ENCODE measurements around the gene LENG8.
"Not testable (repeated sequence)": the region's sequence is repeated elsewhere in the genome, so short reads cannot be mapped to it uniquely, and the experiment has no call there.

The LENG8 gene

DNA sequence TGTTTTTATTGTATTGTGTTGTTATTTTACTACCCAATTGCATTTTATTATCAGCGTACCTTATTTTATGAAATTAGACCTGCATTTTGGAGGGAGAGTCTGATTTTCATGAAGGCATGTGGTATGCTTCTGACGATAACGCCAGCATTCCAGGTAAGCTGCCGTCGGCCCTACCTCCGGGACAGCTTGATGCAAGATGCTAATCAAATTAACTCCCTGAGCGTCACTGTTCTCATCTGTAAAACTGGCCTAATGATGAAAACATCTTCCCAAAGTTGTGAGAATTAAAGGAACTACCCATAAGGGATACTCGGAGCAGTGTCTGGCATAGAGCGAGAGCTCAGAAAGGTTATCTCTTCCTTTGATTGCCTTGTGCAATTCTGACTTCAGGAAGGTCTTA lies 40.8 kb downstream of the LENG8 start:
- Histone ChIP-seq H3K4me1 (ENCODE audit: control insufficient read depth, insufficient read depth, low read length) (no peaks in the 10 kb centered on the region), H3K4me3 (ENCODE audit: low read depth, low read length) (no peak overlapping the region), H3K9me3 (ENCODE audit: control insufficient read depth, insufficient read depth, low read length) (peaks cover 44% of the 10 kb centered on the region), H3K27ac (ENCODE audit: low read depth, low read length) (no peak overlapping the region), H3K27me3 (ENCODE audit: control insufficient read depth, insufficient read depth, low read length) (no peaks in the 10 kb centered on the region), H3K36me3 (ENCODE audit: control insufficient read depth, insufficient read depth, low read length) (no peaks in the 10 kb centered on the region), H3K9ac (ENCODE audit: low read depth, low read length) (no peak overlapping the region)

- Histone ChIP-seq H3K27me3 (ENCODE audit: control insufficient read depth, insufficient read depth, low read length) (no peaks in the 10 kb centered on the region), H3K36me3 (ENCODE audit: control insufficient read depth, insufficient read depth, low read length) (no peaks in the 10 kb centered on the region), H3K4me3 (ENCODE audit: low read depth, low read length) (no peak overlapping the region), H3K9ac (ENCODE audit: low read depth, low read length) (no peak overlapping the region), H3K27ac (ENCODE audit: low read depth, low read length) (no peak overlapping the region), H3K9me3 (ENCODE audit: control insufficient read depth, insufficient read depth, low read length) (peaks cover 49% of the 10 kb centered on the region), H3K4me1 (ENCODE audit: control insufficient read depth, insufficient read depth, low read length) (no peaks in the 10 kb centered on the region)
These were observed 43.6 kb downstream of the LENG8 start for GRCh38 chr19:54492568-54492967.

DNA sequence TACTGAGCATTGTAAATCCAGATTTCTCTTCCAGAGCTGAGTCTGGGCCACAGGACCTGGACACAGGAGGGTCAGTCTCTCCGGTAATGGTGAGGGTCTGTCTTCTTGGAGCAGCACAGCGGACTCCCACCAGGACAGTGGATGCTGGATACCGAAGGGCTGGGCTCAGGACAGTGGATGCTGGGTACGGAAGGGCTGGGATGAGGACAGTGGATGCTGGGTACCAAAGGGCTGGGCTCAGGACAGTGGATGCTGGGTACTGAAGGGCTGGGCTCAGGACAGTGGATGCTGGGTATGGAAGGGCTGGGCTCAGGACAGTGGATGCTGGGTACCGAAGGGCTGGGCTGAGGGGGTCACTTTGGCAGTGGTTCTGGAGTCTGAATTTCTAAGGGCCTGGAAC lies 44.1 kb downstream of the LENG8 start:
- H3K27ac ChIP-seq (ENCODE audit: low read depth, low read length); H3K9ac ChIP-seq (ENCODE audit: low read depth, low read length); H3K27me3 ChIP-seq (ENCODE audit: control insufficient read depth, insufficient read depth, low read length); H3K36me3 ChIP-seq (ENCODE audit: control insufficient read depth, insufficient read depth, low read length); H3K4me1 ChIP-seq (ENCODE audit: control insufficient read depth, insufficient read depth, low read length); H3K4me3 ChIP-seq (ENCODE audit: low read depth, low read length): not testable (repeated sequence)
- peaks cover 49% of the 10 kb centered on the region for H3K9me3 ChIP-seq (ENCODE audit: control insufficient read depth, insufficient read depth, low read length)

DNA sequence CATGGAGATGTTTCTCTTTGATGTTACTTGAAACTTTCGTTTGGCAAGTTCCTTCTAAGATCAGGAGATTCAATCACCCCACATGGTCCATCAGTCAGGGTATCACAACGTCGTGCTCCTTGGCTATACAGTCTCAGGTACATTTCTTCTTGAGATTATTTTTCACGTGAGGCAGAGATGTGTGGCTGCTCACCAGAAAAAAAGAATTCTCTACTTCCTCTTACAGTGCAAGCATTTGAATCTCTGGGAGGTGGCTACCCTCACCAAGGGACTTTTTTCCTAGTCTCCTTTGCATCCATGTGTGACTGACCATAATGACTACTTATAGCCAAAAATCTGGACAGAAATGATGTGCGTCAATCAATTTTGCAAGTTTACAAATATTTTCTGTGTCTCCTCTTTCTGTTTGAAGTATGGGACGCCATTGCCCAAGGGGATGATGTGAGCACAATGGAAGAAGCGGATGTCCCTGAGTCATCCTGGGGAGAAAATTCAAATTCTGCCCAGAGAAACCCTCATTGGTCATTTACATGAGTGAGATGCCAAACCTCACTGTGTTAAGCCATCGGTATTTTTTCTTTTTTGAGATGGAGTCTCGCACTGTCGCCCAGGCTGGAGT lies 45.1 kb downstream of the LENG8 start:
- no peak overlapping the region; the same call in 1 of the 2 replicates for H3K4me3 ChIP-seq (ENCODE audit: low read depth, low read length)
- H3K9me3 ChIP-seq (ENCODE audit: control insufficient read depth, insufficient read depth, low read length): peaks cover 51% of the 10 kb centered on the region
- no peak overlapping the region for H3K27ac ChIP-seq (ENCODE audit: low read depth, low read length)
- no peaks in the 10 kb centered on the region for H3K36me3 ChIP-seq (ENCODE audit: control insufficient read depth, insufficient read depth, low read length)
- no peaks in the 10 kb centered on the region for H3K27me3 ChIP-seq (ENCODE audit: control insufficient read depth, insufficient read depth, low read length)
- H3K4me1 ChIP-seq (ENCODE audit: control insufficient read depth, insufficient read depth, low read length): no peaks in the 10 kb centered on the region
- H3K9ac ChIP-seq (ENCODE audit: low read depth, low read length): no peak overlapping the region

- not testable (repeated sequence) for H3K36me3 ChIP-seq (ENCODE audit: control insufficient read depth, insufficient read depth, low read length); H3K4me1 ChIP-seq (ENCODE audit: control insufficient read depth, insufficient read depth, low read length); H3K4me3 ChIP-seq (ENCODE audit: low read depth, low read length); H3K27ac ChIP-seq (ENCODE audit: low read depth, low read length); H3K9ac ChIP-seq (ENCODE audit: low read depth, low read length); H3K27me3 ChIP-seq (ENCODE audit: control insufficient read depth, insufficient read depth, low read length)
- peaks cover 47% of the 10 kb centered on the region for H3K9me3 ChIP-seq (ENCODE audit: control insufficient read depth, insufficient read depth, low read length)
These were observed 46.3 kb downstream of the LENG8 start for GRCh38 chr19:54495284-54495683.

GRCh38 chr19:54497747-54498450 lies 48.9 kb downstream of the LENG8 start:
- not testable (repeated sequence) for H3K27ac ChIP-seq (ENCODE audit: low read depth, low read length); H3K27me3 ChIP-seq (ENCODE audit: control insufficient read depth, insufficient read depth, low read length); H3K4me1 ChIP-seq (ENCODE audit: control insufficient read depth, insufficient read depth, low read length); H3K36me3 ChIP-seq (ENCODE audit: control insufficient read depth, insufficient read depth, low read length); H3K9ac ChIP-seq (ENCODE audit: low read depth, low read length); H3K4me3 ChIP-seq (ENCODE audit: low read depth, low read length)
- peaks cover 49% of the 10 kb centered on the region for H3K9me3 ChIP-seq (ENCODE audit: control insufficient read depth, insufficient read depth, low read length)

DNA sequence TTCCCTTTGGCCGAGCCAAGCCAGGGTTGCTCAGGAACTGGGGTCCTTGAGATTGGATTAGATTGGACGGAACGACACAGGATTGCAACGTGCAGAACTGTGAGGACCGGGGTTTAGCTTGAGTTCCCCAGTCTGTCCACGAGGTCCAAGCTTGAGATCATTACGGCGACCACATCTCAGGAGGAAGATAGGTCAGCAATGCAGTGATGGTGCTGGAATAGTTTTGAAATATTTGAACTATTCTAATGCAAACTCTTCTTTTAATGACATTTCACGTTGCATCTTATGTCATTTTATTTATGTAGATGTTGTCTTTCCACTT lies 49.4 kb downstream of the LENG8 start:
- H3K4me1 ChIP-seq (ENCODE audit: control insufficient read depth, insufficient read depth, low read length); H3K9ac ChIP-seq (ENCODE audit: low read depth, low read length); H3K4me3 ChIP-seq (ENCODE audit: low read depth, low read length); H3K27me3 ChIP-seq (ENCODE audit: control insufficient read depth, insufficient read depth, low read length); H3K36me3 ChIP-seq (ENCODE audit: control insufficient read depth, insufficient read depth, low read length); H3K27ac ChIP-seq (ENCODE audit: low read depth, low read length): not testable (repeated sequence)
- H3K9me3 ChIP-seq (ENCODE audit: control insufficient read depth, insufficient read depth, low read length): peaks cover 45% of the 10 kb centered on the region

GRCh38 chr19:54502518-54503048 lies 53.6 kb downstream of the LENG8 start, which contains the start of gene LAIR2:
Gene LAIR2, plus strand, starts transcription at chr19:54502831. Its CDS starts 88 bp downstream, at chr19:54502919.
- Histone ChIP-seq H3K4me3 (ENCODE audit: low read depth, low read length) (no peak within 1 kb of the TSS), H3K9me3 (ENCODE audit: control insufficient read depth, insufficient read depth, low read length) (peaks cover 37% of the 10 kb centered on the region), H3K27ac (ENCODE audit: low read depth, low read length) (no peak within 1 kb of the TSS), H3K4me1 (ENCODE audit: control insufficient read depth, insufficient read depth, low read length) (no peaks in the 10 kb centered on the region), H3K36me3 (ENCODE audit: control insufficient read depth, insufficient read depth, low read length) (no peaks in the 10 kb centered on the region), H3K9ac (ENCODE audit: low read depth, low read length) (no peak within 1 kb of the TSS), H3K27me3 (ENCODE audit: control insufficient read depth, insufficient read depth, low read length) (no peaks in the 10 kb centered on the region)

DNA sequence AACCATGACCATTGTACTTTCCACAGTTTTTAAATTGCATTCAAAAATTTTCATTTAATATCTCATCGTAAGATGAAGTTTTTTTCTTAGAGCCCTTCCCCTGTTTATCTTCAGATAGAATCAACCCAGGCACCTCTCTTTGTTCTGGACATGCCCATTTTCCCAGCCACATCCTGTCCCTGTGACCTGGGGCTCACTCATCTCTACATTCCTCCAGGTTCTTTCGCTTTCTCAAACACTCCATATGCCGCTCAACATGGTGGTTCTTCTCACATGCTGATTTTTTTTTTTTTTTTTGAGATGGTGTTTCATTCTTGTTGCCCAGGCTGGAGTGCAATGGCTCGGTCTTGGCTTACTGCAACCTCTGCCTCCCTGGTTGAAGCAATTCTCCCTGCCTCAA lies 56.5 kb downstream of the LENG8 start:
- not testable (repeated sequence) for H3K36me3 ChIP-seq (ENCODE audit: control insufficient read depth, insufficient read depth, low read length); H3K4me1 ChIP-seq (ENCODE audit: control insufficient read depth, insufficient read depth, low read length); H3K27me3 ChIP-seq (ENCODE audit: control insufficient read depth, insufficient read depth, low read length); H3K4me3 ChIP-seq (ENCODE audit: low read depth, low read length); H3K27ac ChIP-seq (ENCODE audit: low read depth, low read length); H3K9ac ChIP-seq (ENCODE audit: low read depth, low read length)
- H3K9me3 ChIP-seq (ENCODE audit: control insufficient read depth, insufficient read depth, low read length): peaks cover 29% of the 10 kb centered on the region

- H3K27ac ChIP-seq (ENCODE audit: low read depth, low read length): no peak overlapping the region
- H3K36me3 ChIP-seq (ENCODE audit: control insufficient read depth, insufficient read depth, low read length): no peaks in the 10 kb centered on the region
- H3K9ac ChIP-seq (ENCODE audit: low read depth, low read length): no peak overlapping the region
- peaks cover 24% of the 10 kb centered on the region for H3K9me3 ChIP-seq (ENCODE audit: control insufficient read depth, insufficient read depth, low read length)
- H3K4me1 ChIP-seq (ENCODE audit: control insufficient read depth, insufficient read depth, low read length): no peaks in the 10 kb centered on the region
- H3K4me3 ChIP-seq (ENCODE audit: low read depth, low read length): no peak overlapping the region; the same call in 1 of the 2 replicates
- H3K27me3 ChIP-seq (ENCODE audit: control insufficient read depth, insufficient read depth, low read length): no peaks in the 10 kb centered on the region
These were observed 57.1 kb downstream of the LENG8 start for GRCh38 chr19:54506079-54506478.

DNA sequence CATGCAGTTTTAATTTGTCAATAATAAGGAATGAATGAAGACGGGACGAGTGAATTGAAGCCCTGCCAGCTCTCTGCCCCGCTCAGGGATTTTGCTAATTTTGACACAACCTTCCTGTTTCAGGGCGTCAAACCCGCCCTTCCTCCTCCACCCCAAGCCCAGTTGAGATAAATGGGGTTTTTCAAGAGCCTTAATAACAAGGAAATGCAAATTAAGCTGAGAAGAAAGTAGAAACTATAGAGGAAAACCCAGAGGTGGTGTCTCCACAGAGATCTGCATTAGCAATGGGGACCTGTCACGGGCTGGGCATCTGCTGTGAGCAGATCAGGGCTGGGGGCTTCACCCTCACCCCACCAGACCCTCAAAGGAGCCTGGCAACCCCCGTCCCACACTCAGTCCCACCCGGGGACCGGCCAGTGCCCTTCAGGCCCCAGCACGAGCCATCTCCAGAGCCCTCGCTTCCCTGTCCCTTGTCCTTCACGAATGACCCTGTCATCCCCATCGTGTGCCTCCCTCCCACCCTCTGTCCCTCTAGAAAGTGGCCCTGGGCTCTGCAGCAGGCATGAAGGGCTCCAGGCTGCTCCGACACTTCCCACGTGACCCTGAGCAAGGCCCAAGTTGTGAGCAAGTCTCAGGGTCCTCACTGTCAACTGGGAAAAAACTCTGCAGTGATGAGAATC lies 58.2 kb downstream of the LENG8 start:
- not testable (repeated sequence) for H3K36me3 ChIP-seq (ENCODE audit: control insufficient read depth, insufficient read depth, low read length); H3K27me3 ChIP-seq (ENCODE audit: control insufficient read depth, insufficient read depth, low read length); H3K4me3 ChIP-seq (ENCODE audit: low read depth, low read length); H3K4me1 ChIP-seq (ENCODE audit: control insufficient read depth, insufficient read depth, low read length); H3K27ac ChIP-seq (ENCODE audit: low read depth, low read length); H3K9ac ChIP-seq (ENCODE audit: low read depth, low read length)
- peaks cover 21% of the 10 kb centered on the region for H3K9me3 ChIP-seq (ENCODE audit: control insufficient read depth, insufficient read depth, low read length)
